KOPT-K1 (cell line): ENCODE measurements around the gene ATOH8.

Experiments
- H3K27ac ChIP-seq: fragments of 200-600 bp; sonication (generic); 2 replicates; pipeline ENCODE4 v1.5.1; 2016; ENCODE audit warnings: antibody characterized with exemption, mild to moderate bottlenecking, low read depth, low read length; ENCODE audit not compliant: poor library complexity, severe bottlenecking
- H3K36me3 ChIP-seq: fragments of 200-600 bp; sonication (generic); 2 replicates; pipeline ENCODE4 v1.5.1; 2017; ENCODE audit warnings: antibody characterized with exemption, mild to moderate bottlenecking, low read length, moderate library complexity; ENCODE audit not compliant: insufficient read depth
- H3K9me3 ChIP-seq: fragments of 200-600 bp; sonication (generic); 2 replicates; pipeline ENCODE4 v1.5.1; 2017; ENCODE audit warnings: antibody characterized with exemption, low read length, mild to moderate bottlenecking; ENCODE audit not compliant: insufficient read depth, poor library complexity, severe bottlenecking

Gene ATOH8

GRCh38 chr2:85740193-85740592 lies 13.6 kb upstream of the ATOH8 start:
- Histone ChIP-seq H3K9me3 (no peaks in the 10 kb centered on the region), H3K36me3 (no peaks in the 10 kb centered on the region), H3K27ac (no peak overlapping the region)

GRCh38 chr2:85741211-85741832 lies 12.5 kb upstream of the ATOH8 start:
- no peaks in the 10 kb centered on the region for H3K9me3 ChIP-seq
- no peak overlapping the region for H3K27ac ChIP-seq
- H3K36me3 ChIP-seq = no peaks in the 10 kb centered on the region

GRCh38 chr2:85741833-85742455 lies 11.8 kb upstream of the ATOH8 start:
- Histone ChIP-seq H3K9me3 (no peaks in the 10 kb centered on the region), H3K36me3 (no peaks in the 10 kb centered on the region), H3K27ac (no peak overlapping the region)

GRCh38 chr2:85743304-85743978 lies 10.3 kb upstream of the ATOH8 start:
- no peak overlapping the region for H3K27ac ChIP-seq
- no peaks in the 10 kb centered on the region for H3K9me3 ChIP-seq
- H3K36me3 ChIP-seq = no peaks in the 10 kb centered on the region

GRCh38 chr2:85744055-85744454 lies 9.7 kb upstream of the ATOH8 start:
- Histone ChIP-seq H3K27ac (no peak overlapping the region), H3K36me3 (no peaks in the 10 kb centered on the region), H3K9me3 (no peaks in the 10 kb centered on the region)

- H3K27ac ChIP-seq = no peak overlapping the region
- no peaks in the 10 kb centered on the region for H3K36me3 ChIP-seq
- no peaks in the 10 kb centered on the region for H3K9me3 ChIP-seq
Observed at GRCh38 chr2:85744741-85745601, 8.8 kb upstream of the ATOH8 start.

GRCh38 chr2:85745619-85746018 lies 8.2 kb upstream of the ATOH8 start:
- no peaks in the 10 kb centered on the region for H3K9me3 ChIP-seq
- H3K27ac ChIP-seq = no peak overlapping the region
- no peaks in the 10 kb centered on the region for H3K36me3 ChIP-seq

- no peak overlapping the region for H3K27ac ChIP-seq
- H3K36me3 ChIP-seq = no peaks in the 10 kb centered on the region
- no peaks in the 10 kb centered on the region for H3K9me3 ChIP-seq
Observed at GRCh38 chr2:85746321-85747004, 7.3 kb upstream of the ATOH8 start.

- Histone ChIP-seq H3K9me3 (no peaks in the 10 kb centered on the region), H3K27ac (no peak overlapping the region), H3K36me3 (no peaks in the 10 kb centered on the region)
Observed at GRCh38 chr2:85747441-85747840, 6.3 kb upstream of the ATOH8 start.

- H3K9me3 ChIP-seq = no peaks in the 10 kb centered on the region
- H3K27ac ChIP-seq = no peak overlapping the region
- H3K36me3 ChIP-seq = no peaks in the 10 kb centered on the region
Observed at GRCh38 chr2:85748039-85748734, 5.6 kb upstream of the ATOH8 start.

GRCh38 chr2:85748985-85749875 lies 4.6 kb upstream of the ATOH8 start:
- Histone ChIP-seq H3K9me3 (no peaks in the 10 kb centered on the region), H3K27ac (no peak overlapping the region), H3K36me3 (no peaks in the 10 kb centered on the region)

GRCh38 chr2:85750587-85751575 lies 2.9 kb upstream of the ATOH8 start:
- Histone ChIP-seq H3K9me3 (no peaks in the 10 kb centered on the region), H3K36me3 (no peaks in the 10 kb centered on the region)

GRCh38 chr2:85751627-85752026 lies 2.2 kb upstream of the ATOH8 start:
- Histone ChIP-seq H3K27ac (no peak overlapping the region), H3K36me3 (no peaks in the 10 kb centered on the region), H3K9me3 (no peaks in the 10 kb centered on the region)

More at GRCh38 chr2:85750587-85751575, 2.9 kb upstream of the ATOH8 start:
- H3K27ac ChIP-seq = no peak overlapping the region
